Activated CD4-positive, alpha-beta memory T cell treated with anti-CD3 and anti-CD28 coated beads for 36 hours (primary cell): Measurements from ENCODE around the gene SPPL3. TPM values are rescaled to one million over a fixed set of nuclear protein-coding genes. Genes with fewer than 3 reads are reported as not detected.
A peak's percentile ranks its signal among the peaks of the same experiment; 100 is the strongest.

Experiments used
- CTCF ChIA-PET: fragments of 350-600 bp; sonication (Branson Sonifier 250); formaldehyde crosslinking; loops from one replicate; lab custom pipeline; 2021; ENCODE audit warnings: antibody characterized with exemption, inconsistent platforms; lab: Charles Lee
- POLR2A ChIA-PET: fragments of 350-600 bp; sonication (Branson Sonifier 250); formaldehyde crosslinking; loops from one replicate; lab custom pipeline; 2021; ENCODE audit warnings: antibody characterized with exemption; lab: Charles Lee
- DNase-seq: peaks from one replicate; pipeline ENCODE4 v3.0.0-alpha.2; 2020
- H3K27ac Mint-ChIP-seq: one replicate; pipeline ENCODE4 v1.8.0; 2021; ENCODE audit warnings: mixed read lengths
- H3K27me3 Mint-ChIP-seq: one replicate; pipeline ENCODE4 v1.8.0; 2021; ENCODE audit warnings: mixed read lengths
- H3K36me3 Mint-ChIP-seq: one replicate; pipeline ENCODE4 v1.8.0; 2021; ENCODE audit warnings: mixed read lengths
- H3K4me1 Mint-ChIP-seq: one replicate; pipeline ENCODE4 v1.8.0; 2021; ENCODE audit warnings: low read depth, mixed read lengths
- H3K4me3 Mint-ChIP-seq: one replicate; pipeline ENCODE4 v1.8.0; 2021; ENCODE audit warnings: mild to moderate bottlenecking, mixed read lengths
- H3K9me3 Mint-ChIP-seq: one replicate; pipeline ENCODE4 v1.8.0; 2021; ENCODE audit warnings: mixed read lengths
- intact Hi-C: fragments of 100-400 bp; cut with micrococcal nuclease; formaldehyde crosslinking; loops from one replicate; pipeline ENCODE4 v1.15.1; 2023
- total RNA-seq, 2 experiments: library from RNA; stranded (reverse); gene quantifications; one replicate each; pipeline ENCODE4 v1.2.3, GENCODE V29; 2021

The SPPL3 gene
- total RNA-seq, 2 experiments from 2014 or later, result 24.3 to 26.7 TPM

DNA sequence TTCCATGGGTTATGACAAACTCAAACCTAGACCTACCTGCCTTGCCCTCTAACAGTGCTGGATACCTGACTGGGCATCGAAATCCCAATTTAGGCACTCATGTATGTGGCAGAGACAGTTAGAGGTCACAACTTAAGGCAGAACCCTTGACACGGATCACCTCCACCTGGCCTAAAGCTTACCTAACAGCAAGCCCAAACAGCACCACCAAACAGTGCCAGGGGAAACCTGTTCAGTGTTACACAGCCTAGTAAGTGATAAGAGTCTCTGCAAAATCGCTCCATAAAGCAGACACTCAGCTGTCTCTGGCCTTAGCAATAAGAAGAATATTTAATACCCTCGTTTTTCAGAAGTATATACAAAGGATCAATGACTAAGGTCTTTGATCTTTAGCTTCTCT is 77.8 kb downstream of the SPPL3 start:
- Mint-ChIP-seq H3K9me3 (no peaks in the 10 kb centered on the region), H3K27ac (no peak overlapping the region), H3K4me1 (peaks cover 55% of the 10 kb centered on the region), H3K36me3 (peaks cover 2% of the 10 kb centered on the region), H3K27me3 (no peaks in the 10 kb centered on the region), H3K4me3 (no peak overlapping the region)
- intact Hi-C loops, result no loop called here
- DNase-seq, result no peak
- ChIA-PET POLR2A (no interaction called here), CTCF (no interaction called here)

GRCh38 chr12:120825337-120825736 is 78.8 kb downstream of the SPPL3 start:
- no peak overlapping the region for H3K27ac Mint-ChIP-seq
- no peak overlapping the region for H3K4me3 Mint-ChIP-seq
- POLR2A ChIA-PET, result no interaction called here
- H3K4me1 Mint-ChIP-seq, result peaks cover 51% of the 10 kb centered on the region
- H3K9me3 Mint-ChIP-seq, result no peaks in the 10 kb centered on the region
- intact Hi-C loops, result no loop called here
- CTCF ChIA-PET, result no interaction called here
- no peak for DNase-seq
- H3K27me3 Mint-ChIP-seq, result no peaks in the 10 kb centered on the region
- H3K36me3 Mint-ChIP-seq, result peaks cover 2% of the 10 kb centered on the region

- CTCF ChIA-PET, result no interaction called here
- intact Hi-C loops, result loop anchor here (1.0 kb wide), 2 partner anchors 7 to 40 kb away; no protein-coding TSS in a partner anchor
- no peak overlapping the region for H3K4me3 Mint-ChIP-seq
Observed at GRCh38 chr12:120822832-120823503, 81.2 kb downstream of the SPPL3 start.

DNA sequence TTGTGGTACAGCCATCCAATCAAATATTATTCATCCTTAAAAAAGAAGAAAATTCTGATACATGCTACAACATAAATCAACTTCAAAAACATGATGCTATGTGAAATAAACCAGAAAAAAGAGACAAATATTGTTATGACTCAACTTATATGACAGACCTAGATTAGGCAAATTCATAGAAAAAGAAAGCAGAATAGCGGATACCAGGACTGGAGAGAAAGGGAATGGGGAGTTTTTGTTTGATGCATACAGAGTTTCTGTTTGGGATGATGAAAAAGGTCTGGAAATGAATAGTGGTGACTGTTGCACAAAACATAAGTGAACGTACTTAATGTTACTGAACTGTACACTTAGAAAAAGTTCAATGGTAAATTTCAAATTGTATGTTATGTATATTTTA is 82.3 kb downstream of the SPPL3 start:
- ChIA-PET CTCF (no interaction called here), POLR2A (no interaction called here)
- Mint-ChIP-seq H3K27me3 (no peaks in the 10 kb centered on the region), H3K27ac (peak overlapping the region; percentile 66), H3K9me3 (no peaks in the 10 kb centered on the region), H3K4me3 (peak overlapping the region; percentile 10), H3K4me1 (peaks cover 50% of the 10 kb centered on the region), H3K36me3 (no peaks in the 10 kb centered on the region)
- DNase-seq, result no peak
- intact Hi-C loops, result loop anchor here (1.0 kb wide), 3 partner anchors 8 to 39 kb away; no protein-coding TSS in a partner anchor

More at GRCh38 chr12:120822832-120823503, 81.2 kb downstream of the SPPL3 start:
- no peaks in the 10 kb centered on the region for H3K9me3 Mint-ChIP-seq
- H3K27me3 Mint-ChIP-seq, result no peaks in the 10 kb centered on the region
- no peak overlapping the region for H3K27ac Mint-ChIP-seq
- POLR2A ChIA-PET, result no interaction called here
- peaks cover 47% of the 10 kb centered on the region for H3K4me1 Mint-ChIP-seq
- no peak for DNase-seq
- no peaks in the 10 kb centered on the region for H3K36me3 Mint-ChIP-seq

DNA sequence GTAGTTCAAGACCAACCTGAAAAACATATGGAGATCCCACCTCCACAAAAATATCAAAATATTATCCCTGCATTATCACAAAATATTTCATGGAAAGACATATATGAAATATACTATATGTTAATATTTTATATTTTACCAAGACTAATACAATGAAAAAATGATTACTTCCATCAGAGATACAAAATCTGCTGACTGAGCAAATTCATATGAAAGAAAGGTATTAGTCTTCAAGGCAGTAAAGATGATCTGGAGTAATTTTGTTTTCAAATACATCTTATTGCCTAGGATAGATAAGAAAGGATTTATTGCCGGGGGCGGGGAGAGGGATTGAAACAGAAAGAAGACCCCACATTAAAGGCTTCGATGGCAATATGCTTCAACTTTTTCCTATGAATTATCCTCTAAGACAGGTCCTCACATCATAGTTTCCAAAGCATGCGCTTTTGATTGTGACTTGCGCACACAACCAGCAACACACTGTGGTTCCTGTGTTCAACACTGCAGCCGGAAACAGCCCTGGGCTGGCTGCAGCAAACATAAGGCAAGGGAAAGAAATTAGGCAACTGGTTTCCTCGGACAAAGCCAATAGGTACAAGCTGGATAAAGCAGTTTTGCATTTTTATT is 83.2 kb downstream of the SPPL3 start:
- H3K4me1 Mint-ChIP-seq, result peaks cover 44% of the 10 kb centered on the region
- peak; percentile 70 for DNase-seq
- CTCF ChIA-PET, result no interaction called here
- H3K27me3 Mint-ChIP-seq, result no peaks in the 10 kb centered on the region
- no peaks in the 10 kb centered on the region for H3K36me3 Mint-ChIP-seq
- peak overlapping the region; percentile 66 for H3K27ac Mint-ChIP-seq
- H3K4me3 Mint-ChIP-seq, result peak overlapping the region; percentile 34
- no peaks in the 10 kb centered on the region for H3K9me3 Mint-ChIP-seq
- intact Hi-C loops, result loop anchor here (1.0 kb wide), 1 partner anchor 24 kb away; no protein-coding TSS in a partner anchor
- POLR2A ChIA-PET, result no interaction called here

GRCh38 chr12:120818416-120818815 is 85.7 kb downstream of the SPPL3 start:
- Mint-ChIP-seq H3K4me3 (no peak overlapping the region), H3K4me1 (peaks cover 44% of the 10 kb centered on the region), H3K27ac (no peak overlapping the region), H3K36me3 (no peaks in the 10 kb centered on the region), H3K9me3 (no peaks in the 10 kb centered on the region), H3K27me3 (no peaks in the 10 kb centered on the region)
- DNase-seq, result no peak
- CTCF ChIA-PET, result interaction anchor here (0.7 to 1.5 kb wide), 2 partner anchors 153 to 172 kb away, joined by 3 to 4 read pairs; no protein-coding TSS in a partner anchor
- intact Hi-C loops, result no loop called here
- POLR2A ChIA-PET, result no interaction called here

DNA sequence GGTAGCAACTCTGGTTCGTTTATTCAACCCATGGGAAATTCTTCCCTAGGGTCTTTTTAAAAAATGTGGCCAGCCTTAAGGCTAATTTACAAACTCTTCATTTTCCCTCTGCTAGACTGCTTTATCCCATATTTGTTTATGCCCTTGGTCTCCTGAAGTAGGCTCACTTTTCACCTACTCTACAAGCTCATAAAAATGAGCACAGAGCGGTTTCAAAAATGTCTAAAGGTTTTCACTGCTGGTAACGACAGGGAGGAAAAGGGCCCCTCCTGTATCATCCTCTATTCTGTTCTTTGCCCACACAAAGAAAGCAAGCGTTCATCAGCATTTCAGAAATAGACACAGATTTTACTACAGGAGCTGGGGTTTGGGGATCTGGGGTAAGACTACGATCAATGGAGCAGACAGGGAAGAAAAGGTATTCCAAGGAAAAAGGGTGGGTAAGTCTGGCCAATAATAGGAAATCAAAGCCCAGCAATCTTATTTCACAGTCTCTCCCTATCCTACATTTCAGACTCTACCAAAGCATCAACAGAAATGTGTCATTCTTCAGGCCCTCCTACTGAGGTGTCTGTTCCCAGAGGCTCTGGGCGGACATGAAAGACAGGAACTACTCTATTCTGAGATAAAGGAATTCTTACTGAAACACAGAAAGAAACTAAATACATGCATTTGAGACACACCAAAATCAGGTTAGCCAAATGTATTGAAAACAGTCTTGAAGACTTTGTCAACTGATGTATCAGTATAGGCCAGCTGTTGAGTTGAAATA is 86.4 kb downstream of the SPPL3 start:
- no peak for DNase-seq
- Mint-ChIP-seq H3K4me3 (no peak overlapping the region), H3K4me1 (peaks cover 41% of the 10 kb centered on the region), H3K9me3 (no peaks in the 10 kb centered on the region), H3K27ac (no peak overlapping the region), H3K36me3 (no peaks in the 10 kb centered on the region), H3K27me3 (no peaks in the 10 kb centered on the region)
- intact Hi-C loops, result no loop called here
- ChIA-PET POLR2A (no interaction called here), CTCF (interaction anchor here (0.7 to 1.7 kb wide), 3 partner anchors 23 to 171 kb away, joined by 3 to 5 read pairs (median 4); no protein-coding TSS in a partner anchor)

GRCh38 chr12:120816363-120816762 is 87.8 kb downstream of the SPPL3 start:
- CTCF ChIA-PET, result interaction anchor here (1.7 kb wide), 1 partner anchor 21 kb away, joined by 5 read pairs; no protein-coding TSS in a partner anchor
- DNase-seq, result no peak
- no peaks in the 10 kb centered on the region for H3K9me3 Mint-ChIP-seq
- H3K4me3 Mint-ChIP-seq, result no peak overlapping the region
- intact Hi-C loops, result no loop called here
- H3K36me3 Mint-ChIP-seq, result no peaks in the 10 kb centered on the region
- no peaks in the 10 kb centered on the region for H3K27me3 Mint-ChIP-seq
- POLR2A ChIA-PET, result no interaction called here
- H3K27ac Mint-ChIP-seq, result no peak overlapping the region
- peaks cover 30% of the 10 kb centered on the region for H3K4me1 Mint-ChIP-seq

GRCh38 chr12:120814903-120815429 is 89.2 kb downstream of the SPPL3 start:
- no peak for DNase-seq
- ChIA-PET CTCF (no interaction called here), POLR2A (interaction anchor here (0.6 kb wide), 1 partner anchor 15 kb away, joined by 3 read pairs; no protein-coding TSS in a partner anchor)
- Mint-ChIP-seq H3K4me3 (no peak overlapping the region), H3K9me3 (no peaks in the 10 kb centered on the region), H3K36me3 (no peaks in the 10 kb centered on the region), H3K4me1 (peaks cover 25% of the 10 kb centered on the region), H3K27ac (no peak overlapping the region), H3K27me3 (no peaks in the 10 kb centered on the region)
- intact Hi-C loops, result no loop called here

DNA sequence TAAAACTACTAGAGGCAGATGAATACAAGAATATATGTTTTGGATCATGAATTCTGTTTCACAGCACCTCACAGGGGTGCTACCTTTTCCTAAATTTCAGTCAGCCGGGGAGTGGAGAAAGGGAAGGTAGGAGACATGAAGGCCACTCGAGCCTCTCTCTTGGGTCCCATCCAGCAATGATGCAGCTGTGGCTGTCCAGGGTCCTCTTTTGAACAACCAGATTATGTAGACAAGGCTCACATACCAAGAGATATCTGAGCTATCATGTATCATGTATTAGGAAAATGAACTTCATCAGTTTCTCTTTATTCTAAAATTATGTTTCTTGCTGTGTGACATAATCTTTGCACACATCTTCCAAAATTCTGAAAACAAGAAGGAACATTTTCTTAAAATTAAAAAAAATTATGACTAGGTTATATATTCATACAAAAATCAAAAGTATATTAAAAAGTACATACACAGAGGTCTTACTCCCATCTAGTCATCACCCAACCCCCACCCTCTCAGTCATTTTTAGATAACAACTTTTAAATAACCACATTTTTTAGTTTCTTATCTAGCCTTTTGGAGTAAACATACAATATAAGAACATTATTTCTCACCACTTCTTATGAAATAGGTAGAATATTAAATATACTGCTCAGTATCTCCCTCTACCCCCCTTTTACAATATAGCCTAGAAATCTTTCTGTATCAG is 89.8 kb downstream of the SPPL3 start:
- Mint-ChIP-seq H3K27ac (no peak overlapping the region), H3K36me3 (peaks cover 2% of the 10 kb centered on the region), H3K4me1 (peaks cover 25% of the 10 kb centered on the region), H3K27me3 (no peaks in the 10 kb centered on the region), H3K9me3 (no peaks in the 10 kb centered on the region), H3K4me3 (no peak overlapping the region)
- DNase-seq, result no peak
- CTCF ChIA-PET, result interaction anchor here (1.1 to 1.3 kb wide), 2 partner anchors 30 to 157 kb away, joined by 3 read pairs; no protein-coding TSS in a partner anchor
- POLR2A ChIA-PET, result interaction anchor here (0.6 kb wide), 2 partner anchors 16 to 117 kb away, joined by 3 to 4 read pairs; no protein-coding TSS in a partner anchor
- intact Hi-C loops, result no loop called here

GRCh38 chr12:120813588-120814153 is 90.5 kb downstream of the SPPL3 start:
- Mint-ChIP-seq H3K4me1 (peaks cover 25% of the 10 kb centered on the region), H3K27ac (no peak overlapping the region), H3K27me3 (no peaks in the 10 kb centered on the region), H3K36me3 (peaks cover 2% of the 10 kb centered on the region), H3K9me3 (no peaks in the 10 kb centered on the region), H3K4me3 (no peak overlapping the region)
- no peak for DNase-seq
- intact Hi-C loops, result no loop called here
- CTCF ChIA-PET, result interaction anchor here (1.1 to 1.3 kb wide), 2 partner anchors 29 to 158 kb away, joined by 3 read pairs; no protein-coding TSS in a partner anchor
- POLR2A ChIA-PET, result interaction anchor here (0.6 kb wide), 1 partner anchor 117 kb away, joined by 4 read pairs; no protein-coding TSS in a partner anchor
